Mesenchymal stem cell (in vitro differentiated cells and primary cell): ENCODE results near the gene ERP44.
"Not testable (repeated sequence)": the region's sequence is repeated elsewhere in the genome, so short reads cannot be mapped to it uniquely, and the experiment has no call there.

ENCODE experiments used
- DNase-seq: peaks from one replicate; pipeline ENCODE4 v3.0.0-alpha.2; 2013
- H2AFZ ChIP-seq: one replicate; pipeline ENCODE4 v1.6.1; 2013; ENCODE audit warnings: low read depth, mild to moderate bottlenecking, control low read depth, inconsistent platforms, low read length, moderate library complexity
- H2AK5ac ChIP-seq: 2 replicates; pipeline ENCODE4 v1.6.1; 2013; ENCODE audit warnings: low read length, moderate library complexity, mild to moderate bottlenecking, inconsistent platforms; ENCODE audit not compliant: severe bottlenecking
- H2BK120ac ChIP-seq: one replicate; pipeline ENCODE4 v1.6.1; 2013; ENCODE audit warnings: low read depth, mild to moderate bottlenecking, inconsistent platforms, low read length, moderate library complexity
- H2BK12ac ChIP-seq, 2 experiments: one replicate each; pipeline ENCODE4 v1.6.1; 2013; ENCODE audit warnings: inconsistent platforms in 2 of 2, low read length in 2 of 2, mild to moderate bottlenecking in 2 of 2, moderate library complexity in 2 of 2, control low read depth in 1 of 2
- H2BK15ac ChIP-seq: one replicate; pipeline ENCODE4 v1.6.1; 2013; ENCODE audit warnings: mild to moderate bottlenecking, low read depth, inconsistent platforms; ENCODE audit not compliant: poor library complexity, severe bottlenecking
- H2BK5ac ChIP-seq: 2 replicates; pipeline ENCODE4 v1.6.1; 2013; ENCODE audit warnings: low read depth, mild to moderate bottlenecking, low read length, control low read depth, inconsistent platforms; ENCODE audit not compliant: poor library complexity, severe bottlenecking
- H3K14ac ChIP-seq, 2 experiments: one replicate each; pipeline ENCODE4 v1.6.1; 2013; ENCODE audit warnings: inconsistent platforms in 2 of 2, low read length in 2 of 2, control low read depth in 1 of 2, mild to moderate bottlenecking in 1 of 2, moderate library complexity in 1 of 2
- H3K18ac ChIP-seq, 2 experiments: one replicate each; pipeline ENCODE4 v1.6.1; 2013; ENCODE audit warnings: inconsistent platforms in 2 of 2, low read length in 2 of 2, control low read depth in 1 of 2, low read depth in 1 of 2, mild to moderate bottlenecking in 1 of 2
- H3K23ac ChIP-seq, 2 experiments: one replicate each; pipeline ENCODE4 v1.6.1; 2013; ENCODE audit warnings: inconsistent platforms in 2 of 2, low read length in 2 of 2, mild to moderate bottlenecking in 2 of 2, moderate library complexity in 2 of 2, control low read depth in 1 of 2
- H3K27ac ChIP-seq: 2 replicates; pipeline ENCODE4 v1.5.1; 2013; ENCODE audit warnings: mild to moderate bottlenecking, moderate library complexity, low read length, control low read depth, inconsistent platforms; ENCODE audit not compliant: poor library complexity, severe bottlenecking
- H3K27me3 ChIP-seq, 2 experiments: 2 replicates each; pipeline versions ENCODE4 v1.6.1 to v1.7.0; 2013; ENCODE audit warnings: low read length in 2 of 2, mild to moderate bottlenecking in 2 of 2, moderate library complexity in 2 of 2, control low read depth in 1 of 2, inconsistent platforms in 1 of 2; ENCODE audit not compliant: control insufficient read depth in 1 of 2, insufficient read depth in 1 of 2
- H3K36me3 ChIP-seq, 2 experiments: 2 replicates each; pipeline versions ENCODE4 v1.6.1 to v1.7.0; 2013; ENCODE audit warnings: low read length in 2 of 2, control low read depth in 1 of 2, inconsistent platforms in 1 of 2, low read depth in 1 of 2, mild to moderate bottlenecking in 1 of 2; ENCODE audit not compliant: insufficient read depth in 2 of 2, control insufficient read depth in 1 of 2
- H3K4ac ChIP-seq, 2 experiments: one replicate each; pipeline ENCODE4 v1.6.1; 2013; ENCODE audit warnings: inconsistent platforms in 2 of 2, low read length in 2 of 2, mild to moderate bottlenecking in 2 of 2, moderate library complexity in 2 of 2, control low read depth in 1 of 2, low read depth in 1 of 2
- H3K4me1 ChIP-seq: 2 replicates; pipeline ENCODE4 v1.6.1; 2013; ENCODE audit warnings: low read depth, low read length, control low read depth; ENCODE audit not compliant: control insufficient read depth, insufficient read depth
- H3K4me2 ChIP-seq: 2 replicates; pipeline ENCODE4 v1.6.1; 2013; ENCODE audit warnings: low read length, mild to moderate bottlenecking, inconsistent platforms; ENCODE audit not compliant: poor library complexity, severe bottlenecking
- H3K4me3 ChIP-seq, 2 experiments: 2 replicates each; pipeline versions ENCODE4 v1.5.1 to v1.7.0; 2013; ENCODE audit warnings: low read length in 2 of 2, mild to moderate bottlenecking in 2 of 2, control low read depth in 1 of 2, low read depth in 1 of 2; ENCODE audit not compliant: insufficient read depth in 1 of 2
- H3K79me1 ChIP-seq: replicated peaks from 2 replicates; pipeline ENCODE4 v1.6.1; 2013; ENCODE audit warnings: mild to moderate bottlenecking, control low read depth, low read length, inconsistent platforms; ENCODE audit not compliant: poor library complexity, severe bottlenecking
- H3K9ac ChIP-seq: 2 replicates; pipeline ENCODE4 v1.7.0; 2013; ENCODE audit warnings: mild to moderate bottlenecking, low read length, moderate library complexity
- H3K9me3 ChIP-seq: 2 replicates; pipeline ENCODE4 v1.7.0; 2013; ENCODE audit warnings: mild to moderate bottlenecking, low read length; ENCODE audit not compliant: control insufficient read depth
- H4K8ac ChIP-seq: one replicate; pipeline ENCODE4 v1.6.1; 2013; ENCODE audit warnings: inconsistent platforms, mild to moderate bottlenecking, low read length, moderate library complexity
- H4K91ac ChIP-seq: one replicate; pipeline ENCODE4 v1.6.1; 2013; ENCODE audit warnings: mild to moderate bottlenecking, low read length, inconsistent platforms
- WGBS: methylation state at CpG from one replicate; pipeline ENCODE4 v1.1.7; 2013; ENCODE audit warnings: mixed read lengths; 5-methylcytosine and 5-hydroxymethylcytosine counted together

The ERP44 gene

DNA sequence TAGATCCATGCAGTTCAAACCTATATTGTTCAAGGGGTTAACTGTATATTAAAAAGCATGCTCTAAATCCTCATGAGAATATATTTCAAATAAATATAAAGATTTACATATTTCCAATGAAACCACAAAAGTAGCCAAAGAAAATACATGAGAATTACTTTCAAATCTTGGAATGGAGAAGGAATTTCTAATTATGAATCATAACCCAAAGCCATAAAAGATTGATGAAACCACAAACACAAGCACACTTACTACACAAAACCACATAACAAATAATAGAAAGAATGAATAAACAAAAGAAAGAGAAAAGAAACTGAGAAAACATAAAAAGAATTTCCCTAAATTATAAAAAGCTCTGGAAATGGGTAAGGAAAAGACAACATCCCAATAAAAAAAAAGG lies 16.0 kb downstream of the ERP44 start:
- Histone ChIP-seq H2AFZ (no peak overlapping the region), H3K9ac (no peak overlapping the region), H2AK5ac (no peak overlapping the region), H3K14ac (no peak overlapping the region), H2BK120ac (no peak overlapping the region), H3K4ac (no peak overlapping the region), H3K79me1 (peaks cover 9% of the 10 kb centered on the region), H2BK12ac (no peak overlapping the region), H3K23ac (no peak overlapping the region), H3K4me1 (no peaks in the 10 kb centered on the region), H3K9me3 (no peaks in the 10 kb centered on the region), H3K27ac (no peak overlapping the region), H3K4me2 (no peak overlapping the region), H2BK15ac (no peak overlapping the region), H3K4me3 (no peak overlapping the region), H4K8ac (no peak overlapping the region), H3K36me3 (no peaks in the 10 kb centered on the region), H2BK5ac (no peak overlapping the region), H4K91ac (no peak overlapping the region), H3K27me3 (no peaks in the 10 kb centered on the region), H3K18ac (no peak overlapping the region)
- DNase-seq, result no peak

DNA sequence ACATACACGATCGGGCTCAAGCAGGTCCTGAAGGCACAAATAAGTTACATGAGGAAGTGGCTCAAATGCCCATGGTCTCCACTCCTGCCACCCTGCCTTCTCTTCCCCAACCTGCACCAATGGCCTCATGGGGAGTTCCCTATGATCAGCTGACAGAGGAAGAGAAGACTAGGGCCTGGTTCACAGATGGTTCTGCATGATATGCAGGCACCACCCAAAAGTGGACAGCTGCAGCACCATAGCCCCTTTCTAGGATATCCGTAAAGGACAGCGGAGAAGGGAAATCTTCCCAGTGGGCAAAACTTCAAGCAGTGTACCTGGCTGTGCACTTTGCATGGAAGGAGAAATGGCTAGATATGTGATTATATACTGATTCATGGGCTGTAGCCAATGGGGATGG lies 22.5 kb downstream of the ERP44 start:
- H2BK120ac ChIP-seq, H4K8ac ChIP-seq, DNase-seq, H2BK5ac ChIP-seq, H2AK5ac ChIP-seq, H3K9ac ChIP-seq, H4K91ac ChIP-seq, H2AFZ ChIP-seq, H2BK12ac ChIP-seq, H3K4me1 ChIP-seq, H3K9me3 ChIP-seq, H3K27ac ChIP-seq, H3K14ac ChIP-seq, H3K4me3 ChIP-seq, H3K4me2 ChIP-seq, H3K18ac ChIP-seq, H3K27me3 ChIP-seq, H3K4ac ChIP-seq, H3K36me3 ChIP-seq, H2BK15ac ChIP-seq, H3K23ac ChIP-seq: not testable (repeated sequence)
- peaks cover 31% of the 10 kb centered on the region for H3K79me1 ChIP-seq
- WGBS, result 98% methylated on average over 4 of the region's 4 CpGs

DNA sequence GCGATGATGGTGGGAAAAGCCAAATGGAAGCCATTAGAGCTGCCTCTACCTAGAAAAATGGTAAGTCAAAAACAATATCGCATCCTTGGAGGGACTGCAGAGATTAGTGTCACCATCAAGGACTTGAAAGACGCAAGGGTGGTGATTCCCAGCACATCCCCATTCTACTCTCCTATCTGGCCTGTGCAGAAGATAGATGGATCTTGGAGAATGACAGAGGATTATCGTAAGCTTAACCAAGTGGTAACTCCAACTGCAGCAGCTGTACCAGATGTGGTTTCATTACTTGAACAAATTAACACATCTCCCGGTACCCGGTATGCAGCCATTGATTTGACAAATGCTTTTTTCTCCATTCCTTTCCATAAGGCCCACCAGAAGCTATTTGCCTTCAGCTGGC lies 23.8 kb downstream of the ERP44 start:
- peaks cover 32% of the 10 kb centered on the region for H3K79me1 ChIP-seq
- no peak overlapping the region for H2BK15ac ChIP-seq
- H2AFZ ChIP-seq, result no peak overlapping the region
- no peak overlapping the region for H3K23ac ChIP-seq
- H3K36me3 ChIP-seq, result no peaks in the 10 kb centered on the region
- H4K91ac ChIP-seq, result no peak overlapping the region
- no peak overlapping the region for H3K4me3 ChIP-seq
- H2BK120ac ChIP-seq, result peak overlapping the region; percentile 61
- no peak overlapping the region for H3K14ac ChIP-seq
- no peaks in the 10 kb centered on the region for H3K9me3 ChIP-seq
- H2BK12ac ChIP-seq, result no peak overlapping the region
- no peak overlapping the region for H3K9ac ChIP-seq
- no peak overlapping the region for H3K4me2 ChIP-seq
- no peak for DNase-seq
- H3K18ac ChIP-seq, result no peak overlapping the region
- H2BK5ac ChIP-seq, result no peak overlapping the region
- H3K27ac ChIP-seq, result no peak overlapping the region
- 98% methylated on average over 6 of the region's 6 CpGs for whole genome bisulfite sequencing
- no peak overlapping the region for H3K4ac ChIP-seq
- no peak overlapping the region for H4K8ac ChIP-seq
- no peak overlapping the region for H2AK5ac ChIP-seq
- H3K27me3 ChIP-seq, result no peaks in the 10 kb centered on the region
- H3K4me1 ChIP-seq, result no peaks in the 10 kb centered on the region

DNA sequence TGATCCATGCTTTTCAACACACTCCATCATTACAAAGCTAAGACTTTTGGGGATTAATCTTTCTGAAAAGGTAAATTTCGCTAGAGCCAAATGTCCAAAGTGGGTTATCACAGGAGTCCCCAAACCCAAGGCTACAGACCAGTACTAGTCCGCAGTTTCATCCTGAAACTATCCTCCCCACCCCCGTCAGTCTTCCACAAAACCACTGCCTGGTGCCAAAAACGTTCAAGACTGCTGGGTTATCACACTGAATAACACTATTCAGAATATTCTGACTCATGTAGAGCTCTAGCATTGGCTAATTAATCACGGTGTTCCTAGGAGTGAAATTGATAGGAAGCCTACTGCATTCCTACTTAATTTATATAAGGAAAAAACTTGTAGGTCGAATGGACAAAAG lies 24.7 kb downstream of the ERP44 start:
- Histone ChIP-seq H3K9ac (no peak overlapping the region), H2BK15ac (no peak overlapping the region), H3K4me1 (no peaks in the 10 kb centered on the region), H3K4ac (no peak overlapping the region), H3K4me3 (no peak overlapping the region), H3K9me3 (no peaks in the 10 kb centered on the region), H3K4me2 (no peak overlapping the region), H3K23ac (no peak overlapping the region), H3K79me1 (peaks cover 29% of the 10 kb centered on the region), H2BK12ac (no peak overlapping the region), H2BK5ac (no peak overlapping the region), H3K18ac (no peak overlapping the region), H2AK5ac (no peak overlapping the region), H3K14ac (no peak overlapping the region), H2BK120ac (no peak overlapping the region), H2AFZ (no peak overlapping the region), H3K27me3 (no peaks in the 10 kb centered on the region), H4K91ac (no peak overlapping the region), H3K27ac (no peak overlapping the region), H4K8ac (no peak overlapping the region), H3K36me3 (no peaks in the 10 kb centered on the region)
- WGBS, result over 99% methylated on average over 4 of the region's 6 CpGs
- DNase-seq, result no peak
